Mammary epithelial cell (primary cell): ENCODE measurements around the gene FARP1.

Experiments
- EZH2 ChIP-seq: IDR thresholded peaks from 2 replicates; pipeline ENCODE4 v1.6.1; 2012; ENCODE audit warnings: low read length, inconsistent platforms, borderline replicate concordance
- TF ChIP-seq, protein P1 (sequence below), 2 donors: IDR thresholded peaks in 1 of 2; conservative IDR thresholded peaks in 1 of 2; 2 replicates each; pipeline ENCODE4 v1.5.1; 2011 to 2012; ENCODE audit warnings: inconsistent platforms in 2 of 2, low read length in 2 of 2, mild to moderate bottlenecking in 2 of 2, control low read depth in 1 of 2, low read depth in 1 of 2; ENCODE audit not compliant: insufficient read depth in 1 of 2; ENCODE audit errors: extremely low read depth in 1 of 2

DNA sequence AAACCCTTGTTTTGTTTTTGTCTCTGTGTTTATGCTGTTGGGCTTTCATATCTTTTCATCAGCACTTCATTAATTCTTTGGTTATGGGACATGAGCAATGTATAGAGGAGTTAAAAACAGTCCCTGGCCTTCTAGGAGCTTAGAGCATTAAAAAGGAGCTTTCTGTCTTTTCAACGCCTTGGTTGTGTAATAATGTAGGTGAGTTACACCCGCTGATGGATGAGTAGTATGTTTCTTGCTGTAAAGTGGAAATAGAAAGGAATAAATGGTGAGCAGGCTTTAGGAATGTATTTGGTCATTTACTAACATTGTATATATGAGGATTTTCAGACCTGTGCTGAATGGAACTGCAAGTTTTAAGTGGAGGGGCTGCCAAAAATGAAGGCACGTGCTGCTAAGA lies 155.7 kb downstream of the FARP1 start:
- TF ChIP-seq, protein P1, sequence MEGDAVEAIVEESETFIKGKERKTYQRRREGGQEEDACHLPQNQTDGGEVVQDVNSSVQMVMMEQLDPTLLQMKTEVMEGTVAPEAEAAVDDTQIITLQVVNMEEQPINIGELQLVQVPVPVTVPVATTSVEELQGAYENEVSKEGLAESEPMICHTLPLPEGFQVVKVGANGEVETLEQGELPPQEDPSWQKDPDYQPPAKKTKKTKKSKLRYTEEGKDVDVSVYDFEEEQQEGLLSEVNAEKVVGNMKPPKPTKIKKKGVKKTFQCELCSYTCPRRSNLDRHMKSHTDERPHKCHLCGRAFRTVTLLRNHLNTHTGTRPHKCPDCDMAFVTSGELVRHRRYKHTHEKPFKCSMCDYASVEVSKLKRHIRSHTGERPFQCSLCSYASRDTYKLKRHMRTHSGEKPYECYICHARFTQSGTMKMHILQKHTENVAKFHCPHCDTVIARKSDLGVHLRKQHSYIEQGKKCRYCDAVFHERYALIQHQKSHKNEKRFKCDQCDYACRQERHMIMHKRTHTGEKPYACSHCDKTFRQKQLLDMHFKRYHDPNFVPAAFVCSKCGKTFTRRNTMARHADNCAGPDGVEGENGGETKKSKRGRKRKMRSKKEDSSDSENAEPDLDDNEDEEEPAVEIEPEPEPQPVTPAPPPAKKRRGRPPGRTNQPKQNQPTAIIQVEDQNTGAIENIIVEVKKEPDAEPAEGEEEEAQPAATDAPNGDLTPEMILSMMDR (conservative IDR thresholded peaks at IDR 0.05 in 1 of 2, IDR thresholded peaks at IDR 0.05 in 1 of 2; ENCODE audit: extremely low read depth in 1 of 2, insufficient read depth in 1 of 2, low read depth in 1 of 2, low read length in 2 of 2): no peak
- no peak for TF ChIP-seq EZH2
